CD4-positive, alpha-beta T cell treated with Interleukin-17A for 1 hour (primary cell): ENCODE measurements around the gene SERTAD4.
"Not testable (repeated sequence)": the region's sequence is repeated elsewhere in the genome, so short reads cannot be mapped to it uniquely, and the experiment has no call there.

Experiments used
- DNase-seq: peaks from one replicate; pipeline ENCODE4 v3.0.0-alpha.2; 2020

SERTAD4 gene

DNA sequence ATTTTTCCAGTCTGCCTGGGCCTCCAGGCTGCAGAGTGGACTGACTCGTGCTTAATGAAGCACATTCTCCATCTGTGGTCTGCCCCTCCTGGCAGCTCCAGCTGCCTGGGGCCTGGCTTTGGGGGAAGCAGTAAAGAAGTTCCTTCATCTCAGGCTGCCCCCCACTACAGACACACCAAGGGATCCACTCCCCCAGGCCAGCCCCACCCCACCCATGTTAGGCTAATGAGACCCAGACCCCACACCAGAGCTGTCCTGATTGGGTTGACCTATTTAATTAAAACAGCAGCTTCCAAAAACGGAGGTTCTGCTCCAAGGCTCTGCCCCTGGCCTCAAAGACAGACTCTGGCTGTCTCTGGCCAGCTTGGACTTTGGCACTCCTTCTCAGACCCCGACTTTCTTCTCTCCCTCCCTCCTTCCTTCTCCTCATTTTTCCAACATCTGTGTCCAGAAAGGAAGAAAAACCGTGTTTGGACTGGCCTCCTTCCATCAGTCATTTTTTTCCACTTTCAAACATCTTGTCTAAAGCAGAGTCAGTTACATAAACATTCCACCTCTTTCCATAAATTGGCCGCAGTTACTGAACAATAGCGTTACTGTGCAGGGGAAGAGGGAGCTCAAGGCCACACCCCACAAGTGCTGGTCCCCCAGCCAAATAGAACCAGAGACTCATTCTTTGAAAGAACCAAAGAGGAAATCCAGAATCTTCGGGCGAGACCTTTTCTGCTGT is 29.7 kb downstream of the SERTAD4 start:
- no peak for DNase-seq

DNA sequence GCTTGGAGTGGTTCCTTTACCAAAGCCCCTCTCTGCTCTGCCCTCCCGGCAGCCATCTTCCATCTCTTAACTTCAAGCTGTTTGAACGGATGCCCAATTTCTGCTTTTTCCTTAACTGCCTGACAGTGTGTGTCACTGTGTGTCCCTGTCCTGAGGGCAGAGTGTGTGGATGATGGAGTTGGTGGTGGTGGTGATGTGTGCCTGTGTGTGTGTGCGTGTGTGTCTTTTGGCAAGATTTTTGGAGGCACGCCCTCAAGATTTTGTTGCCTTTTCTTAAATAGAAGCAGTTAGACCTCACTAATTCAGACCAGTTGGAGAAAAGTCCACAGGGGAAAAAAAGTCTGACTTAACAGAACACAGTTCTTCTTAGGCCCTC is 30.3 kb downstream of the SERTAD4 start:
- DNase-seq = no peak

DNA sequence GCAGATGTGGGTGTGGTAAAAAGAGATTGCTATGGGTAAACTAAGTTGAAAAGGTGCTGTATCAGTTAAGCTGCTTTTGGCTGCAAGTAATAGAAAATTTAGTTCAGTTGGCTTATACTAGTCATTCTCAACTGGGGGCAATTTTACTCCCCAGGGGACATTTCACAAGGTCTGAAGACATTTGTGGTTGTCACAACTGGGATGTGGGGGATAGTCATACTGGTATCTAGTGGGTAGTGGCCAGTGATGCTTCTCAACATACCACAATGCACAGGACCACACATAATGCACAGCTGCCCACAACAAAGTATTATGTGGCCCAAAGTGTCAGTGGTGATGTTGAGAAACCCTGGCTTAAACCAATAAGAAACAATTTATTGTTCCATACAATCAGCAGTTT is 31.4 kb downstream of the SERTAD4 start:
- DNase-seq = no peak

DNA sequence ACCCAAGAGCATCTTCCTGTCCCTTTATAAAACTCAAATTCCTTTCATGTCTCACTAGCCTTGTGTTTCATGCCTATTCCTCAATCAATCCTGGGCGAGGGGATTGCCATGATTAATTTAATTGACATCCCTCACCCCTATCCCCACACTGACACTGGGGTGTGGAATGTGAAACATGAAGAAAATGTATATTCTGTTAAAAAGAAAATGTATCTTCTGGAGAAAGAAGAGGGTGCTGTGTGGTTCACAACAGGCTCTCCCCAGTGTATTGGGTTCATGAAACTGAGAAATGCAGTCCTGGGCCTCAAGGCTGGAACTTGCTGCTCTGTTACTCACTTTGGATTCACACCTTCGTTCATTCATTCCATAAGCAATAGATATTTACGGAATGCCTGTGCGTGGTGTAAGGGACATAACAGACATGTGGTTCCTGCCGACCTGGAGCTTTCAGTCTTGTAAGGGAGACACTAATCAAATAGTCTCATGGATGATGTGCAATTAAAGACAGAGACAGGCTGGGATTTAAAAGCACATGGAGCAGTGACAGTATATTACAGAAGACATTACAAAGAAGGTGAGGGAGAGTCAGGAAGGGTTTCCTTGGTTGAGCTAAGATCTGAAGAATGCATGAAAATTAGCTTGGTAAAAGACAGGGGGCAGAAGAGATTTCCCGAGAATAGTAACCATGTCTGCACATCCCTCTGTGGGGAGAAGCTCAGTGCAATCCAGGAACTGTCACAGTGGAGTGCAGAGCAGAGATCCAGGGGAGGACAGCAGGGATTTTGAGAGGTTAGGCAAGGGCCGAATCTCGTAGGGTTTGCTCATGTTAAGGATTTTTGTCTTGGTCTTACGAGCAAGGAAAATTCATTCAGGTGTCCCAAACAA is 32.1 kb downstream of the SERTAD4 start:
- no peak for DNase-seq

DNA sequence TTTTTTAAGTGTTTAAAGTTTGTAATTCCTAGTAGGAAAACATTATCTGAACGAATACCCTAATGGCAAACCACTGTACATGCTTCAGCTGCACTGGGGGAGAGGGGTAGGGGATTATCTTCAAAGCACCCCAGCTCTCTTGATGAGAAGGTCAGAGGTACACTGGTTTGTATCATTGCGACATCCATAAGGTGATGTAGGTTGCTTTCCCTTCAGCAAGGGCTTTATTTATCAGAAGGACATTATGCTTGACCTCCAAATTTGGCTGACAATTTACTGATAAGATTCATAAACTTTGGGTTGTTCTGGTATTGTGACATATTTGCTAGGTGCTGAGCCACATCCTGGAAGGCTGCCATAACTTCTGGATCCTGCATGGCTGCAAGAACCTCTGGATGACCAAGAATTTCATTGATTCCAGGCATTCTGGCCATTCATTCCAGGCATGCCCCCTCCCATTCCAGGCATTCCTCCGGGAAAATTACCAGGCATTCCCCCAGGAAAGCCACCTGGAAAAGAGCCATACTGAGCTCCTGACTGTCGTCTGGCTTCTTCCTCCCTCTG is 32.9 kb downstream of the SERTAD4 start:
- not testable (repeated sequence) for DNase-seq

DNA sequence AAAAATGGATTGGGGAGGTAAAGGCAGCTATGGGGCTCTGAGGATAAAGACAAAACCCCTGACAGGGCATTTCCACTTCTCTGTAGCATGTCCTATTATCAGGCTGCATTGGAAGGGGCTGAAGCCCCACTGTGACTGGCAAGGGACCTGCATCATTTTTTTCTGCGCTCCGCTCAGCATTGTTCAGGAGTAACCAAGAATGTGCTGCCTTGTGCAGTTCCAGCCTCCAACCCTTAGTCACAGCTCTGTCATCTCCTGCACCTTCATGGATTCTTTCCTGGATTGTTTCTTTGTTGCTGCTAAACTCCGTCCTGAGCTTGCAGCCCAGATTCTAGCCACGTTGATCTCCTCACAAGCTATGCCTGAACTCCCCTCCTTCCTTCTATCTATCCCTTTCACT is 37.4 kb downstream of the SERTAD4 start:
- no peak for DNase-seq

DNA sequence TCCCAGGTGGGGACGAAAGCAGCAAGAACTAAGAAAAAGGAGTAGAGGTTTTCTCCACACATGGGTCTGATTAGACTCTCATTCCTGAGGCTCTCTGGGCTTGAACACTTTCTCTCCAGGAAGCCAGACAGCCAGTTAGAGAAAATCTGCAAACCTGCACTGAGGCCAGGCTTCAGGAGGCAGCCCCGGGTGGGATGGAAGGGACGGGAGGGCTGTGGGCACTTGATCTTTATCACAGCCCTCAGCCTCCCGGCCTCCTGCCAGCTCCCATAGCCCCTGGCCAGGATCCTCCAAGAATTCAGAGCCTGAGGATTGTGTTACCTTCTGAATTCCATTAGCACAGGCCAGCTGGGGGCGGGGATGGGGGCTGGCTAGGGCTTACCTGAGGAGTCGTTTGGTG is 40.1 kb downstream of the SERTAD4 start:
- no peak for DNase-seq

DNA sequence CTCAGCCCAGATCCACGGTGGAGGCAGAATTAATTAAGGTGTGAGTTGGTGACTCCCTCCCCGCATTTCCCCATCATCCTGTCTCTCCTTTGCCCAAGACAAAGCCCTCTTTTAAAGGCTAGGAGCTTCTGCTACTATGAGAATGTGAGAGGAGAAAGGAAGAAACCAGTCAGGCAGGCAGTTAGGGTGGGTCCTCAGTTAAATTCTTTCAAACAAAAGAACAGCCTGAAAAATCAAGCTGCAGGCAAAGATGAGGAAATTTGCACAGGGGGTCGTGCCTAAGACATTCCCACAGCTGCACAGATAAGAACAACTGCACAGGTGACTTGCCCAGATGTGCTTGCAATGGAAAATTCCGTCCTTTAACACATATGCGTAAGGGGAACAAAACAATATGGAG is 47.6 kb downstream of the SERTAD4 start:
- DNase-seq = no peak

DNA sequence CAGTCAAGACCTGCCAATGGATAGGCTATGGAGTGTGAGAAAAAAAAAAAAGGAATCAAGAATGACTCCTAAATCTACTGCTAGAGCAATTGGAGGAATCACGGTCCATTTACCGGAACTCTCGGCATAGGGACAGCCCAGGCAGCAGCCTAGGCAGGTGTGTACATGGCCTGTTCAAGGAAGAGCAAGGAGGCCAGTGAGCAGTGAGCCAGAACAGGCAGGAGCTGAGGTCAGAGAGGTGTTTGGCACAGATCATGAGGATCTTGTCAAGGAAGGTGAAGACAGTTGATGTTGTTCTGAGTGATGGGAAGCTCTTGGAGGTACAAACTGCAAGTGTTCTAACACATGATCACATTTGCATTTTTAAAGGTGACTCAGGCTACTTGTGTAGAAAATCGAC is 55.5 kb downstream of the SERTAD4 start:
- DNase-seq = no peak

DNA sequence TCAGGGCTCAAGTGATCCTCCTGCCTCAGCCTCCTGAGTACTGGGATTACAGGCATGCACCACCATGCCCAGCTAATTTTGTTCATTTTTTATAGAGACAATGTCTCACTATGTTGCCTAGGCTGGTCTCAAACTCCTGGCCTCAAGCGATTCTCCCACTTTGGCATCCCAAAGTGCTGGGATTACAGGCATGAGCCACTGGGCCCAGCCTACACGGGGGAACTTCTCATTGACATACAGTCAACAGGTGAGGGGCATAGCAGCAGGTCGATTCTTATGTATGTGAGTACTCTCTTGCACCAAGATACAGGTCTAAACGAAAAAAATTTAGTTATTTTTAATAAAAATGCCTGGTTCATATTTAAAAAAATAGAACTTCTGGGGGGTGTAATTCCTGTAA is 56.7 kb downstream of the SERTAD4 start:
- DNase-seq = no peak

DNA sequence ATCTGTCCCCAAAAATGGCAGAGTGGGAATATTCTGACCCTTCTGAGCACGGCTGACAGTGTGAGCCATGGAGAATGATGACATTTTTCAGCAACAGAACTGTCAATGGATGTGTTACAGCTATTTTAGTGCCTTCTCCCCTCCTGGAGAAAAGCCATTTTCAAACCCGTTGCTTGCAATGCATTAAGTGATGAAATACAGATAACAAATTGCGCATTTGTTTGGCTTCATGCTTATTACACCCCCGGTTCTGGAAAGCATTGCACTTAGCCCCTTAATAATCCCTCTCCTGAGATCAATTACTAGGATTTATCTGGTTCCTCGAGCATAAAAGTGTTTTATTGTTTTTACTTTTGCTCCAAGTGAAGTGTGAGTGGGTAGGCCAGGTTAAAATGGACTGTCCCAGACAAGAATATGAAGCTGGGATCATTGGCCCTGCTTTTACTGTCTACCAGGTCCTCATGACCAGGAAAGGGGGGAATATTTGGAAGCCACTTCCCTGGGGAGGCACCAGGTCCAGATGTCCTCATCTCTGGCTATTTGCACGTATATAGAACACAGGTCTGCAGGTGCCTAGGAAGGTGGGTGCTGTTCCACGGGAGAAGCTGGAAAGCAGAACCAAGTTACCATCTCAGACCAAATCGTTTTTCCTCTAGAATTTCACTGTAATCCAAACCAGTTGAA is 58.6 kb downstream of the SERTAD4 start:
- no peak for DNase-seq

DNA sequence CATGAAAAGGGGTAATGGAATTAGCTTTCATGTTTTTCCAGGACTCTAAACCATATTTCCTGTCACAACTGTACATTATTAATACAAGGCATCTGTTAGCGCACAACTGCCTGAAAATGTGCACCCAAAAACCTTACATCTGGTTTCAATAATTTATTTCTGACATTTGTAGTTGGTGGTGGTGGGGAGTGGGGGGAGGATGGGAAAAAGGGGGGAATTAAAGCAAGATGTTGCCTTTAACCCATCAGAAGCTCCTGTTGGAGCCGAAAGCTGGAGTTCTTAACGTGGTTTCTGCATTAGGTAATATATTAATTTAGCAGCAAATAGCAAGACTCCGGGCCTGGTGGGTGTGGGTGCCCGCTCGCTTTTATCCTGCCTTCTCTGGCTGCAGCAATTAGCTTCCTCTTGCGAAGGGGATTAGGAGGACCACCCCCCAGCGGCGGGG is 59.2 kb downstream of the SERTAD4 start:
- no peak for DNase-seq

DNA sequence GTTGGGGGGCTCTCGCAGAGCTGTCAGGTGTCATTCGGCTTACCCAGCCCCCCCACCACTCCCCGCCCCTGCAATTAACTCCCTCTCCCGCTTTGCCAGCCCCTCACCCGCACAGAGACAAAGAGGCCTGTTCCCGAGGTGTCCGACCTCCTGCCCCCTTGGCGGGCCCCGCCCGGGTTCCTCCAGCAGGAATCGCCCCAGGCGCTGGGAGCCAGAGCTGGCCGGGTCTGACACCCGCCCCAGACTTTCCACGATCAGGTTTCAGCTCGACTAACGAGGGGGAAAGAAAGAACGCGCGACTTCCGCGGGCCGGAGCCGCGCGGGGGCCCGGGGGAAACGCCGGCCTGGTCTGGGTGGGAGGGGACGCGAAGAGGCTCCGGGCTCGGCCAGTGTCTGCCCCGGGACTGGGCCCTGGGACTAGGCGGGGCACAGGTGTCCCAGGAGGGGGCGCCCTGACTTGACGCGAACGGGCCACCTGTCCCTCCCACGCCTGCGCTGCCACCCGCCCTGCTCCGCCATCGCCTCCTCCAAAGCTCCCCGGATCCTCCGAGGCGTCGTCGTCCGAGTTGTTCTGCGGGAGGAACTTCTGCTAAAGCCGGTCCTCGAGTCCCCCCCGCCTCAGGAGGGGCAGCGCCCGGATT is 59.8 kb downstream of the SERTAD4 start:
- DNase-seq = peak; percentile 18

DNA sequence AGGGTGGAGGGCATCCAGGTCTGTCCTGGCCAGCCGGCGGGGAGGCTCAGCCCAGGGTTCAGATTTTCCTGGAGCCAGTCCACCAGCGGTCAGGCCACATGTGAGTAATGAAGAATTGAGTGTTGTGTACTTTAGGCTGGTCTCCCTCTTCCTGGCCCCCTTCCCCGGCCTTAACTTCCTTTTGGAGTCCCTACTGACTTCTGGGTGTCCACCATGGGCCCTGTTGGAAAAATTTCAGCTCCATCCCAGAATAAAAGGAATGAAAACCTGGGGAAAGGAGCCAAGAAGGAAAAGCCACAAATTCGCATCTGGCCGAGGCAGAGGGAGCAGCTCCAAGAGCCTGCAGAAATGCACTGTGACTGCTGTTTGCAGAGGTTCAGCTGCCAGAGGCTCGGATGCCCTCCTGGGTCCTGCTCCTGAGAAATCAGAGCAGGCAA is 60.6 kb downstream of the SERTAD4 start:
- no peak for DNase-seq

DNA sequence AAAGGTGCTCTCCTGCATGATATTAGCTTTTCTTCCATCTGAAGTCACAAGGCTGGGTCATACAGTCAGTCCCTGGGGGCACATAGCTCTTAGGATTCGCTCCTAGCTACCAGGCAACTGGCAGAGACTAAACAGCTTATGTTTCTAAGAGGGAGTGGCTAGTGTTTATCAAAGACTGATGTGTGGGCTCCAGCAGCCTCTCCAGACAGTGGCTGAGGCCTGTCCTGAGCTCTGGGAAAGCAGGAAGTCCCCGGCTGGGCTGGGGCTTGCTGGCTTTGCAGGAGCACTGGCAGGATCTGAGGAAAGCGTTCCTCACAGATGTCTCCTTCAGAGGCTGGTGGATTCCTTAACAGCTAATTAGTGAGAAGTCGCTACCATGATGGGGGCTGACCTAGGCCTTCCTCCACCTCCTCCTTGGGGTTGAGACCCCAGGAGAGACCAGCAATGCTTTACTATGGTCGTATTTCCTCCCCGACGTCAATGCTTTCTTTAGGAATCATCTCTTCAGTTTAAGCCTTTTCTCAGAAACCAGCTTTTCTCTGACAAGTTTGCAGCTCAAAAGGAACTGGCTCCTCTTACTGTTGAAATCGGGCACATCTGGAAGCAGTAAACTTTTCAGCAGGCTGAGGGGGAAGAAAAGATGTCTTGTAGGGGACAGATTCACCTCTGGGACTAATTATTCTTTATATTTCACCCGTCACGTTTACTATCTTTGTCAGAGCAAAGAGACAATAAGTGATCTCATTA is 62.6 kb downstream of the SERTAD4 start:
- DNase-seq = no peak
